Stimulated activated CD8-positive, alpha-beta memory T cell treated with anti-CD3 and anti-CD28 coated beads, Interleukin-4, amount 100 ng/mL, for 24 hours (primary cell): ENCODE data around the gene OR2H2.

Source experiments
- DNase-seq: peaks from one replicate; pipeline ENCODE4 v3.0.0-alpha.2; 2020; ENCODE audit warnings: low read depth

Gene OR2H2

DNA sequence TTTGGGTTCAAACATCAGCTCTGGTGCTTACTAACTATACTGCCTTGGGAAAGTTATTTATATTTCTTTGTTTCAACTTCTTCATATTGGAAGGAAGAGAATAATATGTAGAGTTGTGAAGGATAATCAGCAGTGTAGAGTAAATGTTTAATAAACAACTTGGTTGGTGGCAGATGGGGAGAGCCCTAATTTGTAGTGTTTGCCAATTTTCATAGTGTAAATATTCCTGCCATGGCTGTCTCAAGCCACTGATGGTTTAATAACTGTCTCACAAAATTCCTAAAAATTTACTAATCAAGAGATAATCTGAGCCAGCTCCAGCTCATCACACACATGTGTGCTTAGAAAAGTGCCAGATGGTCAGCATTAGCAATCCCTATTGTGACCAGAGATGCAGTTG lies at the start of gene OR2H2:
OR2H2 (plus strand) TSS at position 301 of the 400 bp plus-strand sequence. CDS start 2,824 bp downstream, outside the sequence.
- no peak for DNase-seq

DNA sequence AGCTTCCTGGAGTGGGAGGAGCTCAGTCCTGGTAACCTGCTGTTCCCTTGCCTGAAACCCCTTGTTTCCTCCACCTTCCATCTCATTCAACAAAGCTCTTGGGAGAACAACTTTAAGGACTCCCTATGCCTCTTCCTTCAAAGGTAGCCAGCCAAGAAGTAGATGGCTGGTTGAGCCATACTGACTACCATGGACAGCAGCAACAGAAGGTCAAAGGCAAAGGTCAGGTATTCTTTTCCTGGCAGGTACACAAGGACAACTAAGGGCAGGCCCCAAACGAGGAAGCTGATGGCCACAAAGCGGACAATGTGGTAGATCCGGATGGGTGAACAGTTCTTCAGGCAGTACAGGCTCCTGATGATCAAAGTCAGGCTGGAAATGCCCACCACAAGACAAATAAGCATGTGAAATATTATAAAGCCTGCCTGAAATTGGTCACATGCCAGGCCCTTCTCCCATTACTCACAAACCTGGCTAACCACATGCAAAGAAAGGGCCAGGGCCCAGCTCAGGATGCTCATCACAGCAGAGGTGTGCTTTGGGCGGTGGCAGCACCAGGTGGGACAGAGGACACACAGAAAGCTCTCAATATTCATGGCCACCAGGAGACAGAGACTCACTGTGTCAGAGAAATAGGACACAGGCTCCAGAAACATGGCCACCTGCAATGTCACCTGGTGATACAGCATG lies 47.1 kb upstream of the OR2H2 start:
- DNase-seq, result no peak

- no peak for DNase-seq
Measured at GRCh38 chr6:29547573-29547972, 37.3 kb upstream of the OR2H2 start.

DNA sequence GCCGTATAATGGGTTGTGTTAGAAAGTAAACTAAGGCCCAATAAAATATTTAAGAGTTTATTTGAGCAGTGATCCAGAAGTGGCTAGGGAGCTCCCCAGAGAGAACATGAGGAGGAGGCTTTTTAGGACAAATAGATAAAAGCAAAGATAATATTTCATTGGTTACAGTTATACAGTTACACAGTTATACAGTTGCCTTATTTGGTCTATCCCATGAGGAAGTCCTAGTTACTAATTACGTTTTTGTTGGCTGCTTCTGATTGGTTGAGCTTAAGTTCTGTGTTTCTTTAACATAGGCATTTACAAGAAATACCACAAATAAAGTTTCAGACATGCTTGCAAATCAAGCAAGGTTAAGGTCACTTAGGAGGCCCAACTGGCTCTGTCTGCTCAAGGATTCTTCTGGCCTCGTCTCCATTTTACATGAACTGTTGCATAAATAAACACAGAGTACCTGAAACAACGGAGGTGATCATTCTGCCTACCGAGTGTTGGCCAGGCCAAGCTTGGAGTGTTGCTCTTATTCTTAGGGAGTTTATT lies 32.3 kb upstream of the OR2H2 start:
- DNase-seq, result no peak

DNA sequence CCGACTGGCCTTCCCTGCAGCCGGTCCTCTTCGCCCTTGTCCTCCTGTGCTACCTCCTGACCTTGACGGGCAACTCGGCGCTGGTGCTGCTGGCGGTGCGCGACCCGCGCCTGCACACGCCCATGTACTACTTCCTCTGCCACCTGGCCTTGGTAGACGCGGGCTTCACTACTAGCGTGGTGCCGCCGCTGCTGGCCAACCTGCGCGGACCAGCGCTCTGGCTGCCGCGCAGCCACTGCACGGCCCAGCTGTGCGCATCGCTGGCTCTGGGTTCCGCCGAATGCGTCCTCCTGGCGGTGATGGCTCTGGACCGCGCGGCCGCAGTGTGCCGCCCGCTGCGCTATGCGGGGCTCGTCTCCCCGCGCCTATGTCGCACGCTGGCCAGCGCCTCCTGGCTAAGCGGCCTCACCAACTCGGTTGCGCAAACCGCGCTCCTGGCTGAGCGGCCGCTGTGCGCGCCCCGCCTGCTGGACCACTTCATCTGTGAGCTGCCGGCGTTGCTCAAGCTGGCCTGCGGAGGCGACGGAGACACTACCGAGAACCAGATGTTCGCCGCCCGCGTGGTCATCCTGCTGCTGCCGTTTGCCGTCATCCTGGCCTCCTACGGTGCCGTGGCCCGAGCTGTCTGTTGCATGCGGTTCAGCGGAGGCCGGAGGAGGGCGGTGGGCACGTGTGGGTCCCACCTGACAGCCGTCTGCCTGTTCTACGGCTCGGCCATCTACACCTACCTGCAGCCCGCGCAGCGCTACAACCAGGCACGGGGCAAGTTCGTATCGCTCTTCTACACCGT lies 31.5 kb upstream of the OR2H2 start:
- DNase-seq, result no peak

- DNase-seq, result no peak
Measured at GRCh38 chr6:29554764-29555163, 30.2 kb upstream of the OR2H2 start.

DNA sequence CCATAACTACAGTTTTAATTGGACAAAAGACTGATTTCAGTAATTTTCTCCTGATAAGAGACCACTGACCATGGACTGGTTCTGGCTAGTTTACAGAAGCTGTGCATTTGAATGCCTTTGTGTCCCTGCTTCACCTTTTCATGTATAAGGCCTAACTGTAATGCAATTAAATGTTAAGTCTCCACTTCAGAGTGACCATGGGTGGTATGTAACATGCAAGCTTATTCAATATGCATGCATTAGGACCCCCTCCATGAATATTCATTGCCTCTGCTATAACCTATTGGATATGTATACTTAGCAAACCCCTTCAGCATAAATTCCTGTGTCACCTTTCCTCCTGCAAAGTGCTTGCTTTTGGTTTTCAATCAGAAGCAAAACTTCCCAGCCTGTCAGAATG lies 27.6 kb upstream of the OR2H2 start:
- no peak for DNase-seq

GRCh38 chr6:29558439-29559079 lies 26.4 kb upstream of the OR2H2 start:
- no peak for DNase-seq

DNA sequence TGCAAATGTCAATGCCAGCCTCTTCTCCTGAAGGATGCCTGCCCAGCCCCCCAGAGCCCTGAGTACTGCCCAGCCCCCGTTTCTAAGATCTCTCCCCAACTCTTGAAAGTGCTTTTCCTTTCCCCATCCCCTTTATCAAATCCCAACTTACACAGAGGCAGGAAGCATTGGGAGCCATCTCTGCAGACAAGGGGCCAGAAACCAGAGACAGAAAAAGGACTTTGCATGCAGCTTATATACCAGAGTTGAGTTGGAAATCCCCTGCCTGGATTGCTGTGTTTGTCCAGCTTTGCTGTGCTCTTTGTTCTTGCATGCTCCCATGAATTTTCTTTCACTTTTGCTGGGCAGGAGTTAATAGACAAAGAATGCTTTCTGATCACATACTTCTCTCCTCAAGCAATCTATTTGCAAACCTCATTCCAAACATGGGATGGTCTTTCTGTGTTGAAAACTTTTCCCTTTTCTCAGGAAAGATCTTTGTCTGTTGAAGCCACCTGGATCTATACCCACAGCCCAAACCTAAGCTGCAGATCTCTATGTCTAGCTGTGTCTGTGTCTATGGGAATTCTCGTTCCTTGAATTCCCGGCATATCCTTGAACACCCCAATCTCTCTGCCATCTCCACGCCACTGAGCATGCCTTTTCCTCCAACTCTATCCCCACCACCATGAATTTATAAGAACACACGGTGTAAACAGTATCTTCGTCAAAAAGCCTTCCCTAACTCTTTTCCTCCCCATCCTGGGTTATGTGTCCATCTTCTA lies 25.2 kb upstream of the OR2H2 start, which contains the start of gene UBD:
UBD (minus strand) TSS at position 209 of the 764 bp plus-strand sequence; CDS start at position 178, 31 bp downstream.
- no peak for DNase-seq

GRCh38 chr6:29561091-29561490 lies 23.8 kb upstream of the OR2H2 start:
- DNase-seq, result no peak

DNA sequence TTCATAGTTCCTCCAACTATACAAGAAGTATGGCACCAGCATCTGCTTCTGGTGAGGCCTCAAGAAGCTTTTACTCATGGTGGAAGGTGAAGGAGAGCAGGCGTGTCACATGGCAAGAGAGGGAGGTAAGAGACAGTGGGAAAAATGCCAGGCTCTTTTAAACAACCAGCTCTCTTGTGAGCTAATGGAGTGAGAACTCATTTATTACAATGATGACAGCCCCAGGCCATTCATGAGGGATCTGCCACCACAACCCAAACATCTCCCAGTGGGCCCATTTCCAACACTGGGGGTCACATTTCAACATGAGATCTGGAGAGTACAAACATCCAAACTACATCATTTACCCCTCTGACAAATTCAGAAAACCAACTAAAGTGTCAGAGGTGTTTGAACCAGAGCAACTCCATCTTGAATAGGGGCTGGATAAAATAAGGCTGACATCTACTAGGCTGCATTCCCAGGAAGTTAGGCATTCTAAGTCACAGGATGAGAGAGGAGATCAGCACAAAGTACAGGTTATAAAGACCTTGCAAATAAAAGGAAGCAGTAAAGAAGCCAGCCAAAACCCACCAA lies 23.2 kb upstream of the OR2H2 start:
- DNase-seq, result no peak

- no peak for DNase-seq
Measured at GRCh38 chr6:29563435-29563965, 21.4 kb upstream of the OR2H2 start.

DNA sequence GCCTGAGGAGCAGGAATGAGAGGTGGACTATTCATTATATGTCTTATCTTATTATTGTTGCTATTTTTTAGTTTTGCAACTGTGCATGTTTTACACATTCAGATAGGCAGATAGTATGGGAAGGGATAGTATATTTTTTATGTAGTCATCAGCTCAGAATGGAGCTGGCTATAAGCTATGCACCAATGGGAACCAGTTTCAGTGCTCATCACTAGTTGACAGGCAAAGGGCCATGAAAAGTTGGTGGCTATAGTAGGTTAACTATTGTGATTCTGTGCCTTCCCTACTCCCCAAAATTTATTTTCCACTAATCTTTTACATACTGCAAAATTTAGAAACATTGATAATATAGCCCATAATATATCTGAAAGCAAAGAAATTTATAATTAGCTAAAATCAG lies 20.0 kb upstream of the OR2H2 start:
- DNase-seq, result no peak

GRCh38 chr6:29566856-29567255 lies 18.1 kb upstream of the OR2H2 start:
- no peak for DNase-seq

- DNase-seq, result no peak
Measured at GRCh38 chr6:29567541-29567940, 17.4 kb upstream of the OR2H2 start.

DNA sequence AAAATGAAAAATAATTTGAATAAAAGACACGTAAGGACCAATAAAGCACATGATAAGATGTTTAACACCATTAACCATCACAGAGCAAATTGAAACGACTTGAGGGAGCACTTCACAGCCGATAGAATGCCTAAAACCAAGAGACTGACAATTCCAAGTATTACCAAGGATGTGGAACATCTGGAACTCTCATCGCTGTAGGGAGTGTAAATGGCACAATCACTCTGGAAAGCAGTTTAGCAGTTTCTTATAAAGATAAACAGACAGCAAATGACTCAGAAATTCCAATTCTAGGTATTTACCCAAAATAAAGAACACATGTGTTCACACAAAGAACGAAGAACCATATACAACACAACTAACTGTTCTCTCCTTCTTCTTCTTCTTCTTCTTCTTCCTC lies 16.9 kb upstream of the OR2H2 start:
- no peak for DNase-seq

DNA sequence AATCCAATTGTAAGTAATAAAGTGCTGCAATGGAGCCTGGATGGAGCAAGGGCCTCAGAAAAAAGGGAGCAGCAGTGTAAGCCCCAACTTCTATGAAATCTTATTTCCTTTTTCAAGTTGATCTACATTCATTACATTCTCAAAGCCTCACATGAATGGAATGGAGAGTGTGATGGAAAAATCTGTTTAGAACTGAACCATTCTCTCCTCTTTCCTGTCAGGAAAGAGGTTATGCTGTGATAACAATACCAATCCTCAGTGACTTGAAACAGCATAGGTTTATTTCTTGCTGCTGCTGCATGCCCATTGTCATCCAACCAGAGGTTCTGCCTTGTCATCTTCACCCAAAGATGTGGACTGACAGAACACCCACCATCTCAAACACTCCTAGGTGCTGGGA lies 8.9 kb upstream of the OR2H2 start:
- DNase-seq, result no peak

- DNase-seq, result no peak
Measured at GRCh38 chr6:29577544-29577943, 7.4 kb upstream of the OR2H2 start.

- peak; percentile 12 for DNase-seq
Measured at GRCh38 chr6:29589423-29590048, 4.6 kb downstream of the OR2H2 start.

DNA sequence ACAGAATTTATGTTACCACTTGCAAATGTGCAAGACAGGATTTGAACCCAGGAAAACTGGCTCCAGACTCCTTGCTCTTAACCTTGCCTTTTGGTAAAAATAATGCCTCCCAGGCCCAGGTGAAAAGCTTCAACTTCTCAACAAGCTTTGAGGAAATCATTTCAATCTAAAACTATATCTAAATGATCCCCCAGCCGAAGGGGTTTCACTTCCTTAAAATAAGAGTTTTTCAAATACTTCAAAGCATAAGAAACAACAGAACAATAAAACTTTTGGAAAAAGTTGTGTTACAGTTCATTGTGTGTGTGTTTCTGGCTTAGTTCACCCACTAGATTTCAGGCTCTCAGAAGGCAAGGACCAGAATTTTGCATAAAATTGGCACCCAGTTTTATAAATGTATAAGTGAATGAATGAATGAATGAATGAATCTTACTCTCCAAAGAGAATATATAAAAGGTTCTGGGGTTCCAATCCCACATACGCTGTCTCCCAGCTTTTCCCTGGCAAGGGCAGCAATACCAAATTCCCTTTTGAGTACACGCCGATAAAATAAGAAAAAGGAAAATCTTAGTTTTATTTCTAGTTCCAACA lies 5.4 kb downstream of the OR2H2 start:
- DNase-seq, result no peak
